ENCODE measurements around the gene GPR107.

The GPR107 gene

DNA sequence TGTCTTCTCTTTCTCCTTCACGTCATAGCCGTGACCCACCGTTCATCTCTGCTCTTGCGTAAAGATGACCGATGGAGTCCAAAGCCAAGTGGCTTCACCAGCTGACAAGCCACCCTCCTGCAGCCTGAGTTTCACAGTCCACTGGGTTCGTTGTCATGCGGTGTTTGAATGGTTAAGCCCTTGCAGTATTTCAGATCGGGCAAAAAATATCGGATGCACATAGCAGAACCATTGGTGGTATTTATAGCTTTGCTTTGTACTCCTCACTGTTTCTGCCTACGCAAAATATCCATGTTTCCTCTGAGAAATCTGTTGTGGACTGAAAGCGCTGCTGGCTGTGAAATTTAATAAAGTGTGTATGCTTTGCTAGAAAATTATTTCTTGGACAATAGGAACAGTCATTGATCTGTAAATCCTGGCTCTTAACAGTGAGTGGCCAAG is 84.0 kb downstream of the GPR107 start:
- H2AFZ ChIP-seq (ENCODE audit: insufficient read depth, low read length, poor library complexity): no peak overlapping the region
- H3K27me3 ChIP-seq (ENCODE audit: insufficient read depth, low read length): no peaks in the 10 kb centered on the region
- H3K14ac ChIP-seq (ENCODE audit: low read length): peak overlapping the region; percentile 48
- no peak overlapping the region for H3K4ac ChIP-seq (ENCODE audit: low read depth, low read length)
- peaks cover 2 to 6% of the 10 kb centered on the region in 2 experiments for H3K36me3 ChIP-seq (ENCODE audit: control insufficient read depth in 1 of 2, insufficient read depth in 2 of 2, low read length in 2 of 2)
- peak overlapping the region; percentile 25 for H2AK5ac ChIP-seq (ENCODE audit: low read length)
- H3K9me3 ChIP-seq (ENCODE audit: insufficient read depth, low read depth, low read length): peaks cover 2% of the 10 kb centered on the region
- peaks cover 1% of the 10 kb centered on the region for H3K79me1 ChIP-seq (ENCODE audit: low read length)
- no peak overlapping the region for H2BK5ac ChIP-seq (ENCODE audit: low read depth, low read length, poor library complexity)
- no peak overlapping the region for H4K12ac ChIP-seq (ENCODE audit: low read depth, low read length)
- peak overlapping the region; percentile 55 for H4K91ac ChIP-seq (ENCODE audit: low read depth, low read length)
- H3K4me3 ChIP-seq (ENCODE audit: low read depth, low read length): no peak overlapping the region
- peaks cover 10 to 23% of the 10 kb centered on the region in 2 experiments for H3K4me1 ChIP-seq (ENCODE audit: control insufficient read depth in 1 of 2, insufficient read depth in 2 of 2, low read length in 2 of 2)
- no peak overlapping the region for H3K18ac ChIP-seq (ENCODE audit: low read length)
- WGBS (ENCODE audit: extremely low coverage, insufficient coverage, insufficient read length): no CpG with 5 or more reads among the region's 11 CpGs
- H3K9ac ChIP-seq (ENCODE audit: low read length): no peak overlapping the region
- H4K8ac ChIP-seq (ENCODE audit: low read depth, low read length): no peak overlapping the region
- no peak overlapping the region for H3K4me2 ChIP-seq (ENCODE audit: low read length)
- DNase-seq: no peak
- H2BK12ac ChIP-seq (ENCODE audit: low read length): peak overlapping the region; percentile 51
- no peak overlapping the region for H3K23ac ChIP-seq (ENCODE audit: low read length)
- H2BK120ac ChIP-seq (ENCODE audit: insufficient read depth, low read length, poor library complexity): peak overlapping the region; percentile 27
- H3K79me2 ChIP-seq (ENCODE audit: control insufficient read depth, insufficient read depth, low read length, poor library complexity): no peaks in the 10 kb centered on the region
- H3K27ac ChIP-seq (ENCODE audit: low read depth, low read length): peak overlapping the region; percentile 67

DNA sequence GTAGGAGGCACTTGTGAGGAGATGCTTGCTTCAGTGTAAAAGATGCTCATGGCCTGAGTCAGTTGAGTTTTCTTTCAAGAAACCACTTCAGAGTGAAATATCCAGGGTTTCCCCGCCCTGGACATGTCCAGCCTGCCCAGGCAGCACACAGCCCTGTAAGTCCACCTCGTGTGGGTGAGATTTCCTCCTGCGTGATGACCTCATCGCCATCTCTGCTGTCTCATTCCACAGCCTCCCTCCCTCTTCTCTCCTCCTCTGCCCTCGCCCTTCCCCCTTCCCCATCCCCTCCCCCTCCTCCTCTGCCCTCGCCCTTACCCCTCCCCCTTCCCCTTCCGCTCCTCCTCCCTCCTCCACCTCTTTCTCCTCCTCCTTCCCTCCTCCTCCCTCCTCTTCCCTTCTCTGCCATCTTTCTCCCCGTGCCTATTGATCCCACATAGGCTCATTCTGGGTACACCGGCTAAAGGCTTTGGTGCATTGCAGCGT is 84.5 kb downstream of the GPR107 start:
- H4K12ac ChIP-seq (ENCODE audit: low read depth, low read length): no peak overlapping the region
- H3K36me3 ChIP-seq (ENCODE audit: control insufficient read depth in 1 of 2, insufficient read depth in 2 of 2, low read length in 2 of 2): peaks cover 2 to 6% of the 10 kb centered on the region in 2 experiments
- peak overlapping the region; percentile 17 for H4K91ac ChIP-seq (ENCODE audit: low read depth, low read length)
- H3K27ac ChIP-seq (ENCODE audit: low read depth, low read length): peak overlapping the region; percentile 67
- H3K14ac ChIP-seq (ENCODE audit: low read length): no peak overlapping the region
- H2BK5ac ChIP-seq (ENCODE audit: low read depth, low read length, poor library complexity): no peak overlapping the region
- no peak overlapping the region for H2AFZ ChIP-seq (ENCODE audit: insufficient read depth, low read length, poor library complexity)
- DNase-seq: peak; percentile 76 to 84
- H3K4me3 ChIP-seq (ENCODE audit: low read depth, low read length): no peak overlapping the region
- no peak overlapping the region for H2BK120ac ChIP-seq (ENCODE audit: insufficient read depth, low read length, poor library complexity)
- H2BK12ac ChIP-seq (ENCODE audit: low read length): no peak overlapping the region
- no peak overlapping the region for H3K4ac ChIP-seq (ENCODE audit: low read depth, low read length)
- H3K18ac ChIP-seq (ENCODE audit: low read length): no peak overlapping the region
- H2AK5ac ChIP-seq (ENCODE audit: low read length): no peak overlapping the region
- H3K27me3 ChIP-seq (ENCODE audit: insufficient read depth, low read length): no peaks in the 10 kb centered on the region
- no peak overlapping the region for H3K4me2 ChIP-seq (ENCODE audit: low read length)
- no peak overlapping the region for H4K8ac ChIP-seq (ENCODE audit: low read depth, low read length)
- no CpG with 5 or more reads among the region's 10 CpGs for WGBS (ENCODE audit: extremely low coverage, insufficient coverage, insufficient read length)
- H3K23ac ChIP-seq (ENCODE audit: low read length): no peak overlapping the region
- no peak overlapping the region for H3K9ac ChIP-seq (ENCODE audit: low read length)
- H3K4me1 ChIP-seq (ENCODE audit: control insufficient read depth in 1 of 2, insufficient read depth in 2 of 2, low read length in 2 of 2): peaks cover 16 to 28% of the 10 kb centered on the region in 2 experiments
- peaks cover 1% of the 10 kb centered on the region for H3K79me1 ChIP-seq (ENCODE audit: low read length)
- H3K9me3 ChIP-seq (ENCODE audit: insufficient read depth, low read depth, low read length): peaks cover 2% of the 10 kb centered on the region
- H3K79me2 ChIP-seq (ENCODE audit: control insufficient read depth, insufficient read depth, low read length, poor library complexity): no peaks in the 10 kb centered on the region

DNA sequence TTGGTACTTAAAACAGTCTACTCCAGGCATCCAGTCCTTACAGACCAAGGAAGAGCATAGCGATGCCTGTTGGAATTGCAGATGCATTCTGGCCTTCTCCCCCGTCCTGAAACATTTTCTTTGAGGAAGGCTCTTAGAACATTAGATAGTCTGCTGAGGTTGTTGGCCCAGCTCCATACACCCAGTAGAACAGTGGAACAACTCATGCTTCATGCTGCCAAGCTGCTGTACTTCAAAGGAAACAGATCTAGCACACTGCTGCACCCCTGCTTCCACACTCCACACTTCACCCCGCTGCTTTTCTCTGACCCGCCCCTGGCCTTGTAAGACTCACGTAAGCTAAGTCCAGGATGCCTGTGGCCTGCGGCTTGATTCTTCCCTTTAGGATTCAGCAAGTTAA is 85.1 kb downstream of the GPR107 start:
- Histone ChIP-seq H3K23ac (ENCODE audit: low read length) (no peak overlapping the region), H4K8ac (ENCODE audit: low read depth, low read length) (no peak overlapping the region), H3K4me2 (ENCODE audit: low read length) (no peak overlapping the region), H3K27me3 (ENCODE audit: insufficient read depth, low read length) (no peaks in the 10 kb centered on the region), H3K4me3 (ENCODE audit: low read depth, low read length) (no peak overlapping the region), H3K18ac (ENCODE audit: low read length) (no peak overlapping the region), H3K36me3 (ENCODE audit: control insufficient read depth in 1 of 2, insufficient read depth in 2 of 2, low read length in 2 of 2) (peaks cover 2 to 6% of the 10 kb centered on the region in 2 experiments), H3K79me2 (ENCODE audit: control insufficient read depth, insufficient read depth, low read length, poor library complexity) (no peaks in the 10 kb centered on the region), H2AK5ac (ENCODE audit: low read length) (no peak overlapping the region), H4K91ac (ENCODE audit: low read depth, low read length) (no peak overlapping the region), H4K12ac (ENCODE audit: low read depth, low read length) (no peak overlapping the region), H3K14ac (ENCODE audit: low read length) (no peak overlapping the region), H3K9ac (ENCODE audit: low read length) (no peak overlapping the region), H3K27ac (ENCODE audit: low read depth, low read length) (peak overlapping the region; percentile 12), H3K4ac (ENCODE audit: low read depth, low read length) (no peak overlapping the region), H2BK12ac (ENCODE audit: low read length) (no peak overlapping the region), H3K79me1 (ENCODE audit: low read length) (peaks cover 1% of the 10 kb centered on the region), H2BK5ac (ENCODE audit: low read depth, low read length, poor library complexity) (peak overlapping the region; percentile 18), H3K4me1 (ENCODE audit: control insufficient read depth in 1 of 2, insufficient read depth in 2 of 2, low read length in 2 of 2) (peaks cover 21 to 33% of the 10 kb centered on the region in 2 experiments), H2BK120ac (ENCODE audit: insufficient read depth, low read length, poor library complexity) (no peak overlapping the region), H3K9me3 (ENCODE audit: insufficient read depth, low read depth, low read length) (peaks cover 4% of the 10 kb centered on the region), H2AFZ (ENCODE audit: insufficient read depth, low read length, poor library complexity) (no peak overlapping the region)
- DNase-seq: peak in 1 of 2 donors; percentile 22
- WGBS (ENCODE audit: extremely low coverage, insufficient coverage, insufficient read length): no CpG with 5 or more reads among the region's 6 CpGs

DNA sequence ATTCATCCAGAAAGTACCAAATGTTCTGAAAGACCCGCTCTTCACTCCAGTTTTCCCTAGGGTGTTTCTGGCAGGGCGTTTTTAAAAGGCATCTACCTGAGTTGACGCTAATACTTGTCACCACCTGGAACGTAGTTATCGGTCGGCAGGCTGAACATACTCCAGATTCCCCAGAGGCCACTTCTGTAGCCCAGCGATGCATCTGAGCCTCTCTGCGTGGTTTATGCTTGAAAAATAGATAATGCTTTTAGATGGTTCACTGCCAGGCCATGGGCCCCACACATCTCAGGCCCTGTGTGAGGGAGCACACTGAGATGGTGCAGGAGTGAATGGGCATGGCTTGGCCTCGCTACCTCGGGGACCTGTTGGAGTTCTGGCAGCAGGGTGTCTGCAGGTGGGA is 85.5 kb downstream of the GPR107 start:
- Histone ChIP-seq H2AK5ac (ENCODE audit: low read length) (no peak overlapping the region), H3K9me3 (ENCODE audit: insufficient read depth, low read depth, low read length) (peaks cover 4% of the 10 kb centered on the region), H4K91ac (ENCODE audit: low read depth, low read length) (no peak overlapping the region), H3K27ac (ENCODE audit: low read depth, low read length) (no peak overlapping the region), H2AFZ (ENCODE audit: insufficient read depth, low read length, poor library complexity) (no peak overlapping the region), H4K8ac (ENCODE audit: low read depth, low read length) (no peak overlapping the region), H3K36me3 (ENCODE audit: control insufficient read depth in 1 of 2, insufficient read depth in 2 of 2, low read length in 2 of 2) (peaks cover 2 to 6% of the 10 kb centered on the region in 2 experiments), H3K4me2 (ENCODE audit: low read length) (no peak overlapping the region), H3K27me3 (ENCODE audit: insufficient read depth, low read length) (no peaks in the 10 kb centered on the region), H3K4me3 (ENCODE audit: low read depth, low read length) (no peak overlapping the region), H3K4ac (ENCODE audit: low read depth, low read length) (no peak overlapping the region), H3K14ac (ENCODE audit: low read length) (no peak overlapping the region), H3K79me2 (ENCODE audit: control insufficient read depth, insufficient read depth, low read length, poor library complexity) (no peaks in the 10 kb centered on the region), H2BK5ac (ENCODE audit: low read depth, low read length, poor library complexity) (no peak overlapping the region), H2BK120ac (ENCODE audit: insufficient read depth, low read length, poor library complexity) (no peak overlapping the region), H3K18ac (ENCODE audit: low read length) (no peak overlapping the region), H3K79me1 (ENCODE audit: low read length) (peaks cover 3% of the 10 kb centered on the region), H4K12ac (ENCODE audit: low read depth, low read length) (no peak overlapping the region), H3K23ac (ENCODE audit: low read length) (no peak overlapping the region), H3K9ac (ENCODE audit: low read length) (no peak overlapping the region), H2BK12ac (ENCODE audit: low read length) (peak overlapping the region; percentile 5), H3K4me1 (ENCODE audit: control insufficient read depth in 1 of 2, insufficient read depth in 2 of 2, low read length in 2 of 2) (peaks cover 21 to 37% of the 10 kb centered on the region in 2 experiments)
- WGBS (ENCODE audit: extremely low coverage, insufficient coverage, insufficient read length): no CpG with 5 or more reads among the region's 10 CpGs
- DNase-seq: peak; percentile 59 to 79

All from trophoblast cell (in vitro differentiated cells and primary cell).